ENCODE measurements around the gene ZNF493.

The ZNF493 gene

DNA sequence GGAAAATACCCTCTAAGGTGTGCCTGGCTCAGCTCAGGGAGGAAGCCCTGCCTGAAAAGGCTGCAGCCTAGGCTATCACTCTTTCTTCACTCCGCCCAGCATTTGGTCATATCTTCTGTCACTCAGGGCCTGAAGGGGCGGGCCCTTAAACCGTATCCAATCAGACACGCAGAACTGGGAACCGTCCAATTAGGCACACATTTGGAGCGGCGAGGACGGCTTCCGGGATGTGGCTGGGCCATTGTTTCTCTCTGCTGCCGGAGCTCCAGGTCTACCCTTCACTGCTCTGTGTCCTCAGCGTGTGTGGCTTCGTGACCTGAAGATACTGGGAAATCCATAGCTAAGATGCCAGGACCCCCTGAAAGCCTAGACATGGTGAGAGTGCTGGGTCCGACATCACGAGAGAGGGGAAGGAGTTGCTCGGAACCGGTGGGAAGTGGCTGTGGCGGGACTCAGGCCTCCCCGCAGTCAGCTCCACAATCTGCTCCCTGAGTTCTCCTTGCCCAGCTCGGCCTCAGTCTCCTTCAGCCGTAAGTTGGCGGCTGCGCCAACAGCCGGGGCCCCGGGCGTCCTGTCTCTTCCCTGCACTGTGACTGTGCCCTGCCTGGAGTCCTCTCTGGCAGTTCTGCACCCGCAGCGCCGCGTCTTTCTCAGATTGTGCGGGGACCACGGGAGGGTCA is at the start of gene ZNF493:
ZNF493 (plus strand) TSS at position 241 of the 680 bp plus-strand sequence; CDS start at position 346, 105 bp downstream.
- DNase-seq (ENCODE audit: low spot score) = peak; percentile 92

DNA sequence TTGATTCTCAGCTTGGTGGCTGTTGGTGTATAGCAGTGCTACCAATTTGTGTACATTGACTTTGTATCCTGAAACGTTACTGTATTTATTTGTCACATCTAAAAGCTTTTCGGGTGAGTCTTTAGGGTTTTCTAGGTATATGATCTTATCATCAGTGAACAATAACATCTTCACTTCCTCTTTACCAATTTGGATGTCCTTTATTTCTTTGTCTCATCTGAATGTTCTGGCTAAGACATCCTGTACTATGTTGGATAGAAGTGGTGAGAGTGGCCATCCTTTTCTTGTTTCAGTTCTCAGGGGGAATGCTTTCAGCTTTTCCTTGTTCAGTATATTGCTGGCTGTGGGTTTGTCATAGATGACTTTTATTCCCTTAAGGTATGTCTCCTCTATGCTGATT is 44.1 kb upstream of the ZNF493 start:
- DNase-seq (ENCODE audit: low spot score) = no peak

DNA sequence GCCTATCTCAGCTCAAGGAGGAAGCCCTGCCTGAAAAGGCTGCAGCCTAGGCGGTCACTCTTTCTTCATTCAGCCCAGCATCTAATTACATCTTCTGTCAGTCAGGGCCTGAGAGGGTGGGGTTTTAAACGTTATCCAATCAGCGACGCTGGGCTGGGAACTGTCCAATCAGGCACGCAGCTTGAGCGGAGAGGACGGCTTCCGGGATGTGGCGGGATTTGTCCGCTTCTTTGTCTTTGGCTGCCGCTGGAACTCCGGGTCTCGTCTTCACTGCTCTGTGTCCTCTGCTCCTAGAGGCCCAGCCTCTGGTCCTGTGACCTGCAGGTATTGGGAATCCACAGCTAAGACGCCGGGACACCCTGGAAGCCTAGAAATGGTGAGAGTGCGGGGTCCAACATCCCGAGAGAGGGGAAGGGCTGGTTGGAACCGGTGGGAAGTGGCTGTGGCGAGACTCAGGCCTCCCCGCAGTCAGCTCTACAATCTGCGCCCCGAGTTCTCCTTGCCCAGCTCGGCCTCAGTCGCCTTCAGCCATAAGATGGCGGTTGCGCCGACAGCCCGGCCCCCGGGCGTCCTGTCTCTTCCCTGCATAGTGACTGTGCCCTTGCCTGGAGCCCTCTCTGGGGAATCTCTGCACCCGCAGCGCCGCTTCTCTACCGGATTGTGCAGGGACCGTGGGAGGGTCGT is 38.0 kb upstream of the ZNF493 start, which contains the start of gene ZNF738:
ZNF738 (plus strand) TSS at position 233 of the 684 bp plus-strand sequence; CDS start at position 374, 141 bp downstream.
- DNase-seq (ENCODE audit: low spot score) = peak; percentile 95

DNA sequence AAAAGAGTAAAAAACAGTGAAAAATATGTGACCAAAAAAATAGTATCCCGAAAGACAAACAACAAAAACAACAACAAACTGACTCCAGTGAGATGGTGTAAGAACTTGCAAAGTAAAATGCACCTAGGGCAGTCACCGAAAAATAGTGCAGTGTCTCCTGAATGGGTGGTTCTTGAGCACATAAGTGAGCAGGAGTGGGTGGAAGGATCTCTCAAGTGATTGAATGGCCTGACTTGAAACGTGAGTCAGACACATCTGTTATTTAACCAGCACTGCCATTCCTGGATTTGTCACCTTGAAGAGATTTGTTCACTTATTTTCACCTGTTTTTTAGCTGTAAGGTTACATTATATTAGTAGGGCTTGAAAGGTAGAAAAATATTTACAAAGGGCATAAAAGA is 34.6 kb upstream of the ZNF493 start:
- no peak for DNase-seq (ENCODE audit: low spot score)

DNA sequence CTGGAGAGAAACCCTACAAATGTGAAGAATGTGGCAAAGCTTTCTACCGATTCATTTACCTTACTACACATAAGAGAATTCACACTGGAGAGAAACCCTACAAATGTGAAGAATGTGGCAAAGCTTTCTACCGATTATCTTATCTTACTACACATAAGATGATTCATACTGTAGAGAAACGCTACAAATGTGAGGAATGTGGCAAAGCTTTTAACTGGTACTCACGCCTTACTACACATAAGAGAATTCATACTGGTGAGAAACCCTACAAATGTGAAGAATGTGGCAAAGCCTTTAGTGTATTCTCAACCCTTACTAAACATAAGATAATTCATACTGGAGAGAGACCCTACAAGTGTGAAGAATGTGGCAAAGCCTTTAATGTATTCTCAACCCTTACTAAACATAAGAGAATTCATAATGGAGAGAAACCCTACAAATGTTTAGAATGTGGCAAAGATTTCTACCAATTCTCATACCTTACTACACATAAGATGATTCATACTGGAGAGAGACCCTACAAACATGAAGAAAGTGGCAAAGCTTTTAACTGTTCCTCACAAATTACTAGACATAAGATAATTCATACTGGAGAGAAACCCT is 12.9 kb upstream of the ZNF493 start:
- no peak for DNase-seq (ENCODE audit: low spot score)

DNA sequence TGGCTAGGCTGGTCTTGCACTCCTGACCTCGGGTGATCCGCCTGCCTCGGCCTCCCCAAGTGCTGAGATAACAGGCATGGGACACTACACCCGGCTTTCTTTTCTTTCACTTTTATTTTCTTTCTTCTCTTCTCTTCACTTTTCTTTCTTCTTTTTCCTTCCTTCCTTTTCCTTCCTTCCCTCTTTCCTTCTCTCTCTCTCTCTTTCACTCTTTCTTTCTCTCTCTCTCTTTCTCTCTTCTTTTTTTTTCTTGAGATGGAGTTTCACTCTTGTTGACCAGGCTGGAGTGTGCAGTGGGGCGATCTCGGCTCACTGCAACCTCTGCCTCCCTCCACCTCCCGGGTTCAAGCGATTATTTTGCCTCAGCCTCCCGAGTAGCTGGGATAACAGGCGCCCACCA is 812 bp upstream of the ZNF493 start:
- no peak for DNase-seq (ENCODE audit: low spot score)

DNA sequence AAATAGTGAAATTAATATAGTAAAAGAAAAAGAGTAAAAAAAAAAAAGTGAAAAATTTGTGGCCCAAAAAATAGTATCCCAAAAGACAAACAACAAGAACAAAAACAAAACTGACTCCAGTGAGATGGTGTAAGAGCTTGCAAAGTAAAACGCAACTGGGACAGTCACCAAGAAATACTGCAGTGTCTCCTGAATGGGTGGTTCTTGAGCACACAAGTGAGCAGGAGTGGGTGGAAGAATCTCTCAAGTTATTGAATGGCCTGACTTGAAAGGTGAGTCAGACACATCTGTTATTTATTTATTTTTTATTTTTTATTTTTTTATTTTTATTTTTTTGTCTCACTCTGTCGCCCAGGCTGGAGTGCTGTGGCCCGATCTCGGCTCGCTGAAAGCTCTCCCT is 1.9 kb downstream of the ZNF493 start:
- no peak for DNase-seq (ENCODE audit: low spot score)

DNA sequence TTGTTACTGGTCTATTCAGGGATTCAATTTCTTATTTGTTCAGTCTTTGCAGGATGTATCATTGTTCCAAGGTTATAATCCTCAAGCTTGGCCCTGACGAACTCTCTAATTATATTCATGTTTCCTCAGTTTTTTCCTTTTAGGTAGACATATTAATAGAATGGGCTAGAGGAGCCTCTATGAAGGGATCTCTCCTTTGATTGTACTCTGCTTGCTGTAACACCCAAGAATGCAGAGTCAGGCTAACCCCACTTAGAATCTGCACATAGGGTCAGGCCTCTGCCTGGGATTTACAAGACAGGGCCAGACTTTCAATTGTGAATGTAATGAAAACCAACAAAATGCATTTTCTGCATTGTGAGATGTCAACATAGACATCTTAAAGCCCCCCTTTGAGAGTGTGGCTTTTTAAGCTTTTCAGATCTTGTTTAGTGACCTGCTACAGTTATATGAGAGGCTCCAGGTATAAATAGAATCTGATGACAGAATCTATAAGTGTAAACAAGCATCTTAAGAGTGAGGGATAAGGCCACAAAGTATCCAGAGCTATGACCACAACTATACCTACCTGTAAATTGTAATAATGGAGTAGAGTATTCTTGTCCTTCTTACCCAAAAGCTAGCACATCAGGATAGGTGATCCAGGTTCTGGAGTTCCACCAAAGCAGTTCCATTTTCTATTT is 5.5 kb downstream of the ZNF493 start:
- DNase-seq (ENCODE audit: low spot score) = no peak

DNA sequence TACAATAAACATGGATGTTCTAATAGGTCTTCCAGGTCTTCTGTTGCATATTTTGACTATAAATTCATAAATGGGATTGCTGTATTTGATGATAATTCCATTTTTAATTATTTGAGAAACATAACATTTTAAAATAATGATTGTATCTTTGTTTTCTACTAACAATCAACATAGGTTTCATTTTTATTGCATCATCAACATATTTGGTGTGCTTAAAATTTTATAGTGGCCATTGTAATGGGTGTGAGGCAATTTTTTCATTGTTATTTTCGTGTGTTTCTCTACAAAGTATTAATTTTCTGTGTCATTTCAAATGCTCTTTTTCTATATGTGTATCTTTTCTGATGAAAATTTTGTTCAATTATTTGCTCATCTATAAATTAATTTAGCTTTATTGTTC is 13.2 kb downstream of the ZNF493 start:
- DNase-seq (ENCODE audit: low spot score) = no peak

DNA sequence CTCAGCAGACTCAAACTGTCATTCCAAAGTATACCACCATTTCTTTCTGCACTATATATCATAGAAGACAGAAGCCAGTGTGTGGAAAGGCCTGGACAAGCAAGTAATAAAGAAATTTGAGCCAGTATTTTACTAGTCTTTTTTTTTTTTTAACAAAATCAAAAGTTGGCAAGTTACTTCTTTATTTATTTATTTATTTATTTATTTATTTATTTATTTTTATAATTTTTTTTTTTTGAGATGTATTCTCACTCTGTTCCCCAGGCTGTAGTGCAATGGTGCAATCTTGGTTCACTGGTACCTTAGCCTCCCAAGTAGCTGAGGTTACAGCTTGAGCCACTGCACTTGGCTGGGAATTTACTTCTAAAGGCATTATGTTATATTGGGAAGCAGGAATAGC is 25.3 kb downstream of the ZNF493 start:
- no peak for DNase-seq (ENCODE audit: low spot score)

DNA sequence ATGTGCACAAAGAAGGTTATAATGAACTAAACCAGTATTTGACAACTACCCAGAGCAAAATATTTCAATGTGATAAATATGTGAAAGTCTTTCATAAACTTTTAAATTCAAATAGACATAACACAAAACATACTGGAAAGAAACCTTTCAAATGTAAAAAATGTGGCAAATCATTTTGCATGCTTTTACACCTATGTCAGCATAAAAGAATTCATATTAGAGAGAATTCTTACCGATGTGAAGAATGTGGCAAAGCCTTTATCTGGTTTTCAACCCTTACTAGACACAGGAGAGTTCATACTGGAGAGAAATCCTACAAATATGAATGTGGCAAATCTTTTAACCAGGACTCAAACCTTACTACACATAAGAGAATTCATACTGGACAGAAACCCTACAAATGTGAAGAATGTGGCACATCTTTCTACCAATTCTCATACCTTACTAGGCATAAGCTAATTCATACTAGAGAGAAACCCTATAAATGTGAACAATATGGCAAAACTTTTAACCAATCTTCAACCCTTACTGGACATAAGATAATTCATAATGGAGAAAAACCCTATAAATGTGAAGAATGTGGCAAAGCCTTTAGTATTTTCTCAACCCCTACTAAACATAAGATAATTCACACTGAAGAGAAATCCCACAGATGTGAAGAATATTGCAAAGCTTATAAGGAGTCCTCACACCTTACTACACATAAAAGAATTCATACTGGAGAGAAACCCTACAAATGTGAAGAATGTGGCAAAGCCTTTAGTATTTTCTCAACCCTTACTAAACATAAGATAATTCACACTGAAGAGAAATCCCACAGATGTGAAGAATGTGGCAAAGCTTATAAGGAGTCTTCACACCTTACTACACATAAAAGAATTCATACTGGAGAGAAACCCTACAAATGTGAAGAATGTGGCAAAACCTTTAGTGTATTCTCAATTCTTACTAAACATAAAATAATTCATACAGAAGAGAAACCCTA is 26.4 kb downstream of the ZNF493 start:
- no peak for DNase-seq (ENCODE audit: low spot score)

DNA sequence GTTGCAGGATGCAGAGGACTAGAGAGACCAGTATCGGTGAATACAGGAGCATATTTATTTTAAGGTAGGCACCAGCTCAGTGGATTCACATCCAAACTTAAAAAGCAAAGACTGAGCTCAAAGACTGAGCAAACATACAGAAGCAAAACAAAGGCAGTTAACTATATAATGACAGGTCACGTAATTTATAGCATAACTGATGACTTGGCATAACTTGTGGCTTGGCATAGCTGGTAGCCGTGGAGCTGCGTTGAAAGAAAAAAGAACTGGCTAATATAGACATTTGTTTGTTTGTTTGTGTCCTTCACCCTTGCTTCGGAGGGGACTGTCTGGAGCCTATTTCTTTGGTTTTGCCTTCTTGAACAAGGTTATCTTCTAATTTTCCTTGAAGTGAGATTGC is 33.7 kb downstream of the ZNF493 start:
- no peak for DNase-seq (ENCODE audit: low spot score)

DNA sequence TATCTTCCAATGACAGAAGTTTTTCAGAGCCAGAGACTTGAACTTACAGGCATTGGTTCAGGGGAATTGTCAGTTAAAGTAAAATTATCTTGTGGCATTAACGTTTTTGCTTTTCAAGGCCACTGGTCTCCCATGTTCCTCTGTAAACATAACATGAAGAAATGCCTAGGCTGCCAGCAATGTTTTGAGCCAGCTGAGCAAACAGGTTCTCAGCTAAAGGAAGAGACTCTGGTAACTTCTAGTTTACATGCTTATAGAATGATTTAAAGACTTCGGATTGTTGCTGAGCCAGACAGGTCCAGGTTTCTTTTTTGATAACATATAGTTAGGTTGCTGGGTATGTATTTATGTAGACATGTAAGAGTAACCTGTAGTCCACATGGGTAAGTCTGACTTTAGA is 35.7 kb downstream of the ZNF493 start:
- DNase-seq (ENCODE audit: low spot score) = no peak

DNA sequence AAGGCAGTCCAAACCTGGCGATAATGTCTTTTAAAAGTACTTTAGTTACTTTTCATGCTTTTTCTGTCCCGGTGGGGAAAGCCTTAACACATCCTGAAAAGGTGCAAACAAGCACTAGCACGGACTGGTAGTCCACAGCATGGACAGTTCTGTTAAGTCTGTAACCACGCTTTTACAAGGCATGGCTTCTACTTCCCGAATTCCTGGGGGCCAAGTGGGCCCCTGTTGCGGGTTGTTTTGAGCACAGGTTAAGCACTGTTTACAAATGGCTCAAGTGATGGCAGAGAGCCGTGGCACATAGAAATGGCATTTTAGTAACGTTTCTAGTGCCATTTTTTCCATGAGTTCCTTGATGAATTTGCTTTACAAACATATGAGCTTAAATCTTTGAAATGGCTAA is 37.6 kb downstream of the ZNF493 start:
- no peak for DNase-seq (ENCODE audit: low spot score)

DNA sequence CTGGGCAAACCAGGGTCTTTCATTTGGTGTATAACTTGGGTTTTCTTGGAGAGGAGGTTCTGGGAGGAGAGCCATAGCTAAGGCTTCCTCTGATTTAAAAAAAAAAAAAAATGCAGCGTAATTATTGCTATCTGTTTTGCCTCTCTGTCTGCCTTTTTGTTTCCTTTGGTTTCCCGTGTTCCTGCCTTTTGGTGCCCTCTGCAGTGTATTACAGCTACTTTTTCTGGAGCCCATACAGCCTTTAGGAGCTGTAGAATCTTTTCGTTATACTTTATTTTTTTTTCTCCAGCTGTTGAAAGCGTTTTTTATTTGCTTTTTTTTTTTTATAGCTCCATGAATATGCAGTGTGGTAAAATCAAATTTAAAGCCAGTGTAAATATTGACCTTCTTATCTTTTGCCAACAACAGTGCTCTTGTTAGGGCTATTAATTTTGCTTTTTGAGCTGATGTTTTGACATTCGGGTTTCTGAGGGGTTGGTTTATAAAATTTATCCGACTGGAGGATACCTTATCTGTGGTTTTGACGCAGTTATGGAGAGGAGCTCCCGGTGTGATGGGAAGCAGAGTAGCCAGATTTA is 38.1 kb downstream of the ZNF493 start:
- DNase-seq (ENCODE audit: low spot score) = no peak

DNA sequence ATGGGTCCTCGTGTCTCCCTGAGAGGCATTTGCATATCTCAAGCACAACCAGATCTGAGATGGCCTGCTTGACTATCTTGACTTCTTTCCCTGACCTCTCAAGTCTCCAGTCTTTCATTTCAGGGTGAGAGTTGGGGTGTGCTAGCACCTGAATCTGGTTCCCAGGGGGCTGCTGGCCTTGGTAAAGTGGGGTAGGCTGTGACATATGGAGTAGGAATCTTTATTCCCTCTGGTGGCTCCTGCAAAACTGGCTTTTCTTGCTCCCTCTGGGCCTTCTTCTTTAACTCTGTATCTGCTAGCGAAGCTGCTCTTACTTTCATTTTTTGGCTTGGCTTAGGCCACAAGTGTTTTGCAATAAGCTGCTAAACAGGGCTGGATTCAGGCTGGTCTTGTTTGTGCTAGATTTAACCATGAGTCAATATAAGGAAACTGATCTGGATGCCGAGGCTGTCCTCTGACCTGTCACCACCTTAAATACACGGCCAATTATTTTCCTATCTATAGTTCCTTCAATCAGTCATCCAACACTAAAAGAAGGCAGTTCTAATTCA is 42.3 kb downstream of the ZNF493 start:
- no peak for DNase-seq (ENCODE audit: low spot score)

DNA sequence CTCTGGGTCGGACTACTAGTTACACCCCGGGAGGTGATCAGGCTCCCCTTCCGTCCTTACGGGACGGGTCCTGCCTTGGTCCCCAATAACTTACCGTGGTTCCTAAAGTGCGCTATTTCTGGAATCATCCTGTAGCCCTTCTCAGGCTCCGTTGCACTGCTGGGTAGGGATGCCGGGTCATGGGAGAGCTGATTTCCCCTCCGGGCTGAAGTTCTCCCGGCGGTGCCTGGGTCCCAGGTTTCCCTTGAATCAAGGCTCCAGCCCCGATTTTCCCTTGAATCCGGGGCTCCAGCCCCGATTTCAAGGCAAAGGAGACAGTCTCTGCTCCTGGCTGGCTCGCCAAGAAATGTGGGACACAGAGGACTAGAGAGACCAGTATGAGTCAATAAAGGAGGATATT is 43.4 kb downstream of the ZNF493 start:
- no peak for DNase-seq (ENCODE audit: low spot score)

DNA sequence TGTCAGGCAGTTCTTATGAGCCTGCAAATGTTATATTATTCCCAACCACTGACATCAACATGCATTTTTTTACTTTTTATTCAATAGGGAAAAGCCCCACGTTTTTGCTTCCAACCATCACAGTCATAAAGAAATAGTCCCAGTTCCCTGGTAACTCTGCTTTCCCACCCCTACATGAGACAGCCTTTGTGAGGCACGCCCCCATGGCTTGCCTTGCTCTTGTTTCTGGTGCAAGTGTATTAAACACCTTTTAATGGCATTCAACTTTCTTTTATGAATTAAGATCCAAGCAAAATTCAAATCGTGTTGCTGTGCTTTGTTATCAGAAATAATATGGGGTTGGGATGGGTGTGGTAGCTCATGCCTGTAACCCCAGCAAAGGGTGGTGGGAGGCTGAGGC is 54.3 kb downstream of the ZNF493 start:
- DNase-seq (ENCODE audit: low spot score) = no peak

DNA sequence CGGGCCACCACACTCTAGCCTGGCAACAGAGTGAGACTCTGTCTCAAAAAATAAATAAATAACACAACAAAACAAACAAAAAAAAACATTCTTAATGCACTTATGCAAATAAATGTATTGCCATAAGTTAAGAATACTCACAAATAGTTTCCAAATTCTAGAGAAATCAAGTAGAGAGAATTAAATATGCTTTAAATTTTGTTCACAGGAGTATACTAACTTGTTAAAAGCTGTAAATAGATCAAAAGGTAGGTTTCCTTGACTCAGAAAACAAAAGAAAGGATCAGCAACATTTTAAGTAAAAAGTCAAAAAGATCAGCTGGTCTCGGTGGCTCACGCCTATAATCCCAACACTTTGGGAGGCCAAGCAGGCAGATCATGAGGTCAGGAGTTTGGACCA is 58.0 kb downstream of the ZNF493 start:
- no peak for DNase-seq (ENCODE audit: low spot score)

DNA sequence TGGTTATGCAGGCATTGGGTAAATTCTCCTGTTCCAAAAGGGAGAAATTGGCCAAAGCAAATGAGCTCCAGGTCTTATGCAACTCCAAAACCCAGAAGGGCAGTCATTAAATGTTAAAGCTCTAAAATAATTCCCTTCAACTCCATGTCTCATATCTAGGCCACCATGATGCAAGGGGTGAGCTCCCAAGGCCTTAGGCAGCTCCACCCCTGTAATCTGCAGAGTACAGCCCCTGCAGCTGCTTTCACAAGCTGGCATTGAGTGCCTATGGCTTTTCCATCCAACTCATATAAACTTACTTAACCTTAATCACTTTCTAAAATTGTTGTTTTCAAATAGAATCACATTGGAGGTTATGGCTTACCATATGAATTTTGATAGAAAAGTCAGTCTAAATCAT is 63.8 kb downstream of the ZNF493 start:
- DNase-seq (ENCODE audit: low spot score) = no peak

DNA sequence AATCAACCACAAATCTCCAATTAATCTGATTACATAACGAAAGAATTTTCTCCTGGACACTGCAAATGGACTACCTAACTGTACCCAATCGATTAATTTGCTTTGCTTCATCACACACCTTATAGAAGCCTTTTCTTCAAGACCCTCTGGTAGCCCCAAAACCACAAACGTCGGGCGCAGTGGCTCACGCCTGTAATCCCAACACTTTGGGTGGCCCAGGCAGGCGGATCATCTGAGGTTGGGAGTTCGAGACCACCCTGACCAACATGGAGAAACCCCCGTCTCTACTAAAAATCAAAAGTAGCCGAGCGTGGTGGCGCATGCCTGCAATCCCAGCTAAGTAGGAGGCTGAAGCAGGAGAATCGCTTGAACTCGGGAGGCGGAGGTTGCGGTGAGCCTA is 65.6 kb downstream of the ZNF493 start:
- DNase-seq (ENCODE audit: low spot score) = no peak
